ENCODE results near the gene SNX30.

Gene SNX30

DNA sequence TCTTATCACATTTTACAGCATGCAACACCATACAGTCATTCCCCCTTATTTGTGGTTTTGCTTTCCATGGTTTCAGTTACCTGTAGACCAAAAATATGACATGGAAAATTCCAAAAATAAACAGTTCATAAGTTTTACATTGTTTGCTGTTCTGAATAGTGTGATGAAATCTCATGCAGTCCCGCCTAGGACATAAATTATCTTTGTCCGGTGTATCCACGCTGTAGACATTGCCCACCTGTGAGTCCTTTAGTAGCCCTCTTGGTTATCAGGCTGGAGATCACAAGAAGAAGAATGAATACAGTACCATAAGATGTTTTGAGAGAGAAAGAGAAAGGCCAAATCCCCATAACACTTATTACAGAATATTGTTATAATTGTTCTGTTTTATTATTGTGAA, 72.1 kb downstream of the SNX30 start:
- no peaks in the 10 kb centered on the region for H3K4me1 ChIP-seq (ENCODE audit: insufficient read depth, insufficient read length)
- DNase-seq (ENCODE audit: low read depth, low spot score) = no peak
- H3K4me3 ChIP-seq (ENCODE audit: insufficient read length, low read depth) = no peak overlapping the region
- no peaks in the 10 kb centered on the region for H3K9me3 ChIP-seq (ENCODE audit: insufficient read depth, low read length)
- TF ChIP-seq SUZ12 (IDR thresholded peaks at IDR 0.05; ENCODE audit: extremely low read depth, insufficient read depth, insufficient read length) = no peak
- TF ChIP-seq YY1 (IDR thresholded peaks at IDR 0.05; ENCODE audit: insufficient read depth, insufficient read length) = no peak
- TF ChIP-seq ZNF274 (IDR thresholded peaks at IDR 0.05; ENCODE audit: low read depth, low read length) = no peak
- peaks cover 28% of the 10 kb centered on the region for H3K36me3 ChIP-seq (ENCODE audit: insufficient read depth, insufficient read length, low read length)
- H3K9ac ChIP-seq (ENCODE audit: insufficient read length, low read depth) = no peak overlapping the region
- H3K27me3 ChIP-seq (ENCODE audit: insufficient read depth, insufficient read length) = no peaks in the 10 kb centered on the region

DNA sequence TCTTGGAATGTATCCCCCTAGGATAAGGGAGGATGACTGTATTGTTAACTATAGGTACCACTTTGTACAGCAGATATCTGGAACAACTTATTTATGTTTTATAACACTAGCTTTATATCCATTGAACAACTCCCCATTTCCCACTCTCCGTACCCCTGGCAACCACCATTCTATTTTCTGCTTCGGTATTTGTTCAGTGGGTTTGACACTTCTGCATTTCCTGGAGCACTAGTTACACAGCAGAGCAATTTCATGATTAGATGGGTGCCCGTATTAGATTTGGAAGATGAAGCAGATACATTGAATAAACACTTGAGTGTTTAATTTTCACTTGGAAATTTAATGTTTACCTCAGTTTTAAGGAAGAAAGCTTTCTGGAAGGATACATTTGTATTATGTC, 72.7 kb downstream of the SNX30 start:
- DNase-seq (ENCODE audit: low read depth, low spot score) = no peak
- TF ChIP-seq SUZ12 (IDR thresholded peaks at IDR 0.05; ENCODE audit: extremely low read depth, insufficient read depth, insufficient read length) = no peak
- TF ChIP-seq YY1 (IDR thresholded peaks at IDR 0.05; ENCODE audit: insufficient read depth, insufficient read length) = no peak
- H3K9me3 ChIP-seq (ENCODE audit: insufficient read depth, low read length) = no peaks in the 10 kb centered on the region

DNA sequence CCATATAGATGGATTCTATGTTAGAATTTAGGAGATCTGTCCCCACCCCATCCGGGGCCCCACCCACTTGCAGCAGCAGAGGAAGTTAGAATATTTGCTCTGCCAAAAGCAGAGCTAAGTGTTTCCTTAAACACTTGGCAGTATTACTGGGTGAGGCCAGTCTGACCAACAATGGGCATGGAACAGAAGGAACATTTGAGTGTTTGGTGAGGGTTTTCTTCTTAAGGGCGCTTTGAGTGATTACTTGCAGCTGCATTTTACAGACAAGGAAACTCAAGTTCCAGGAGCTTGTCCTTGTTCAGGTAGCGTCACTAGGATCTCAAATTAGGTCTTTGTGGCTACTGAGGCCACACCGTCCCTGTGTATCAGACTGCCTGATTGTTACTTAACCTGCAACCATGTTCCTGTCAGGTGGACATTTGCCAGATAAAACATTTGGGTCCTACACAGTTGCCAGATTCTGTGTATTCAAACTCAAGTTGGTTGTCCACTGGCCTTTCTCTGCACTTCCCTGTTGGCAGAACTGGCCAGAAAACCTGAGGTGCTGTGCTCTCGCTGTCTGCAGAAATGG, 80.8 kb downstream of the SNX30 start:
- TF ChIP-seq ZNF274 (IDR thresholded peaks at IDR 0.05; ENCODE audit: low read depth, low read length) = no peak
- TF ChIP-seq SUZ12 (IDR thresholded peaks at IDR 0.05; ENCODE audit: extremely low read depth, insufficient read depth, insufficient read length) = no peak
- no peak for TF ChIP-seq YY1 (IDR thresholded peaks at IDR 0.05; ENCODE audit: insufficient read depth, insufficient read length)
- Histone ChIP-seq H3K4me1 (ENCODE audit: insufficient read depth, insufficient read length) (no peaks in the 10 kb centered on the region), H3K9me3 (ENCODE audit: insufficient read depth, low read length) (no peaks in the 10 kb centered on the region), H3K36me3 (ENCODE audit: insufficient read depth, insufficient read length, low read length) (peaks cover 38% of the 10 kb centered on the region), H3K27me3 (ENCODE audit: insufficient read depth, insufficient read length) (no peaks in the 10 kb centered on the region), H3K9ac (ENCODE audit: insufficient read length, low read depth) (no peak overlapping the region), H3K4me3 (ENCODE audit: insufficient read length, low read depth) (no peak overlapping the region)
- DNase-seq (ENCODE audit: low read depth, low spot score) = no peak

More for the DNA sequence above, 72.7 kb downstream of the SNX30 start:
- no peak overlapping the region for H3K4me3 ChIP-seq (ENCODE audit: insufficient read length, low read depth)
- no peaks in the 10 kb centered on the region for H3K27me3 ChIP-seq (ENCODE audit: insufficient read depth, insufficient read length)
- H3K9ac ChIP-seq (ENCODE audit: insufficient read length, low read depth) = no peak overlapping the region
- peaks cover 22% of the 10 kb centered on the region for H3K36me3 ChIP-seq (ENCODE audit: insufficient read depth, insufficient read length, low read length)
- H3K4me1 ChIP-seq (ENCODE audit: insufficient read depth, insufficient read length) = no peaks in the 10 kb centered on the region

DNA sequence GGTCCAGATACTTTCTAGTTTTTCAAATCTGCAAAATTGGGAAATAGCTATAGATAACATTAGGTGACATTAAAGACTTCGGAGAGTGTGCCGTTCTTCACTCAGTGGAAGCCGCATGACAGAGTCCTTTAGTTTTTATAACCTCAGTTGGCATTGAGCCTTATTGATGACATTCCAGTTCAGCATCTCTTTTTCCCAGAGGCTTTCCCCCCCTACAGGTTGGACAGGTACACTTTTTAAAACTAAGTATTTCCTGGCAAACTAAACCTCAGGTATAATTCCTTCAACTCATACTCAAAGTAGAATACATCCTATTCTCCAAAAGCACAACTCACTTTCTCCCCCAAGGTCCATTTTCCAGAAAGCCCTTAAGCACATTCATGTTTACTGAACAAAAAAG, 81.4 kb downstream of the SNX30 start:
- no peaks in the 10 kb centered on the region for H3K9me3 ChIP-seq (ENCODE audit: insufficient read depth, low read length)
- H3K4me1 ChIP-seq (ENCODE audit: insufficient read depth, insufficient read length) = no peaks in the 10 kb centered on the region
- H3K4me3 ChIP-seq (ENCODE audit: insufficient read length, low read depth) = no peak overlapping the region
- no peaks in the 10 kb centered on the region for H3K27me3 ChIP-seq (ENCODE audit: insufficient read depth, insufficient read length)
- no peak for DNase-seq (ENCODE audit: low read depth, low spot score)
- TF ChIP-seq SUZ12 (IDR thresholded peaks at IDR 0.05; ENCODE audit: extremely low read depth, insufficient read depth, insufficient read length) = no peak
- no peak for TF ChIP-seq ZNF274 (IDR thresholded peaks at IDR 0.05; ENCODE audit: low read depth, low read length)
- TF ChIP-seq YY1 (IDR thresholded peaks at IDR 0.05; ENCODE audit: insufficient read depth, insufficient read length) = no peak
- H3K9ac ChIP-seq (ENCODE audit: insufficient read length, low read depth) = no peak overlapping the region
- H3K36me3 ChIP-seq (ENCODE audit: insufficient read depth, insufficient read length, low read length) = peaks cover 39% of the 10 kb centered on the region

DNA sequence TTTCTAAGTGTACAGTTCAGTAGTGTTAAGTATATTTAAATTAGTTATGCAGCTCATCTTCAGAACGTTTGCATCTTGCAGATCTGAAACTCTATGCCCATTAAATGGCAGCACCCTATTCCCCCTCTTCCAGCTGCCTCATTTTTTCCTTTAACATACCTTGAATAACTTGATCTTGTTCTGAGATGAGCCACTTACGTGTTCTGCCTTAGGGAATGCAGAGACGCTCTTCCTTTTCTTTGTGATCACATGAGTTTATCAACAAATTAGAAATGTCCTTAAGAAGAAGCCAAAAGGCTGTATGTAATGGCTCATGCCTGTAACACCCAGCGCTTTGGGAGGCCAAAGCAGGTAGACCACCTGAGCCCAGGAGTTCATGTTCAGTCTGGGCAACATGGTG, 82.5 kb downstream of the SNX30 start:
- no peak overlapping the region for H3K9ac ChIP-seq (ENCODE audit: insufficient read length, low read depth)
- peaks cover 44% of the 10 kb centered on the region for H3K36me3 ChIP-seq (ENCODE audit: insufficient read depth, insufficient read length, low read length)
- TF ChIP-seq ZNF274 (IDR thresholded peaks at IDR 0.05; ENCODE audit: low read depth, low read length) (no peak), YY1 (IDR thresholded peaks at IDR 0.05; ENCODE audit: insufficient read depth, insufficient read length) (no peak), SUZ12 (IDR thresholded peaks at IDR 0.05; ENCODE audit: extremely low read depth, insufficient read depth, insufficient read length) (no peak)
- DNase-seq (ENCODE audit: low read depth, low spot score) = no peak
- no peaks in the 10 kb centered on the region for H3K4me1 ChIP-seq (ENCODE audit: insufficient read depth, insufficient read length)
- no peaks in the 10 kb centered on the region for H3K9me3 ChIP-seq (ENCODE audit: insufficient read depth, low read length)
- no peaks in the 10 kb centered on the region for H3K27me3 ChIP-seq (ENCODE audit: insufficient read depth, insufficient read length)
- no peak overlapping the region for H3K4me3 ChIP-seq (ENCODE audit: insufficient read length, low read depth)

DNA sequence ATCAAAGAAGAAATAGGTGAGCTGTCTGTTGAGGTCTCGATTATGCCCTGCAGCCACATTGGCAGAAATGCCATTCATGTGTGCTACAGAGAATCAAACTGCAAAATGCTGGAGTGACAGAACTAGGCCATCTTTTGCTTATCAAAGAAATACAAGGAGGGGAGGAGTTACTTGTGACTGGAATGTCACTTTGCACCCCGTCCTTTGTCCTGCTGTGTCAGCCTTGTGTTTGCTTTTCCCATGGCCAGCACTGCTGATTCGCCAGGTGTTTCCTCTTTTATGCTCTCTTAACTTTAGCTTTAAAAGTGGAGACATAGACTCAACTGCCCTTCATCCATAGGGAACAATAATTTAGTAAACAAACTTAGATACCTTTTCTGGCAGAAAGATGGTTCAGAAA, 85.8 kb downstream of the SNX30 start:
- no peaks in the 10 kb centered on the region for H3K9me3 ChIP-seq (ENCODE audit: insufficient read depth, low read length)
- no peaks in the 10 kb centered on the region for H3K4me1 ChIP-seq (ENCODE audit: insufficient read depth, insufficient read length)
- H3K9ac ChIP-seq (ENCODE audit: insufficient read length, low read depth) = no peak overlapping the region
- H3K27me3 ChIP-seq (ENCODE audit: insufficient read depth, insufficient read length) = no peaks in the 10 kb centered on the region
- TF ChIP-seq ZNF274 (IDR thresholded peaks at IDR 0.05; ENCODE audit: low read depth, low read length) (no peak), YY1 (IDR thresholded peaks at IDR 0.05; ENCODE audit: insufficient read depth, insufficient read length) (no peak), SUZ12 (IDR thresholded peaks at IDR 0.05; ENCODE audit: extremely low read depth, insufficient read depth, insufficient read length) (no peak)
- H3K4me3 ChIP-seq (ENCODE audit: insufficient read length, low read depth) = no peak overlapping the region
- no peak for DNase-seq (ENCODE audit: low read depth, low spot score)
- peaks cover 58% of the 10 kb centered on the region for H3K36me3 ChIP-seq (ENCODE audit: insufficient read depth, insufficient read length, low read length)

DNA sequence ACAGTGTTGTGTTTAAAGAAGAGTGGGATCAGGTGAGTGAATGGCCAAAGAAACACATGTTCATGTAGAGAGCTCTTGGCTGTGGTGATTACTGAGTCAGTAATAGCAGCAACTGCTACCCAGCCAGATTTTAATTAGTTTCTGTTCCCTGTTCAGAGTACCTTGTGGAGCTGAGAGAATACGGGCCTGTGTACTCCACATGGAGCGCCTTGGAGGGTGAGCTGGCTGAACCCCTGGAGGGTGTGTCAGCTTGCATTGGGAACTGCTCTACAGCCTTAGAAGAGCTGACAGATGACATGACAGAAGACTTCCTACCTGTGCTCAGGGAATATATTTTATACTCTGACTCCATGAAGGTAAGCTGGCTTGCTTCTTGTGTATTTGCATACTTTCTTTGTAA, 87.8 kb downstream of the SNX30 start:
- Histone ChIP-seq H3K9me3 (ENCODE audit: insufficient read depth, low read length) (no peaks in the 10 kb centered on the region), H3K9ac (ENCODE audit: insufficient read length, low read depth) (no peak overlapping the region), H3K4me3 (ENCODE audit: insufficient read length, low read depth) (no peak overlapping the region), H3K36me3 (ENCODE audit: insufficient read depth, insufficient read length, low read length) (peaks cover 60% of the 10 kb centered on the region), H3K4me1 (ENCODE audit: insufficient read depth, insufficient read length) (no peaks in the 10 kb centered on the region), H3K27me3 (ENCODE audit: insufficient read depth, insufficient read length) (no peaks in the 10 kb centered on the region)
- no peak for DNase-seq (ENCODE audit: low read depth, low spot score)
- TF ChIP-seq ZNF274 (IDR thresholded peaks at IDR 0.05; ENCODE audit: low read depth, low read length) (no peak), YY1 (IDR thresholded peaks at IDR 0.05; ENCODE audit: insufficient read depth, insufficient read length) (no peak), SUZ12 (IDR thresholded peaks at IDR 0.05; ENCODE audit: extremely low read depth, insufficient read depth, insufficient read length) (no peak)
